B cell (primary cell): ENCODE data around the gene KATNAL2. TPM values are rescaled to one million over a fixed set of nuclear protein-coding genes. Genes with fewer than 3 reads are reported as not detected.

ENCODE experiments used
- ATAC-seq: fragments of 200-7000 bp; cut with Tn5 transposase; one replicate; pipeline ENCODE4 v1.10.0; 2021; ENCODE audit warnings: low read depth, mild to moderate bottlenecking, moderate number of reproducible peaks, moderate library complexity
- CTCF ChIA-PET: fragments of 350-600 bp; sonication (Branson Sonifier 250); formaldehyde crosslinking; loops from one replicate; lab custom pipeline; 2021; ENCODE audit warnings: antibody characterized with exemption, inconsistent platforms; lab: Charles Lee
- POLR2A ChIA-PET: fragments of 350-600 bp; sonication (Branson Sonifier 250); formaldehyde crosslinking; loops from one replicate; lab custom pipeline; 2021; ENCODE audit warnings: antibody characterized with exemption; lab: Charles Lee
- DNase-seq: peaks from one replicate; pipeline ENCODE4 v3.0.0; 2013
- H2AFZ ChIP-seq: 2 replicates; pipeline ENCODE4 v1.6.1; 2012; ENCODE audit warnings: mild to moderate bottlenecking, low read depth, low read length; ENCODE audit not compliant: insufficient read depth, poor library complexity, severe bottlenecking
- H3K27ac ChIP-seq, 2 donors: 1 replicate in 1 of 2; 2 replicates in 1 of 2; pipeline ENCODE4 v1.5.1; 2012 to 2013; ENCODE audit warnings: low read length in 2 of 2, mild to moderate bottlenecking in 2 of 2, moderate library complexity in 1 of 2
- H3K27me3 ChIP-seq, 4 experiments: fragments of 200-600 bp in 1 of 4; sonication (generic) in 1 of 4; replicated peaks in 1 of 4; 1 replicate in 2 of 4; 2 replicates in 2 of 4; pipeline versions ENCODE4 v1.6.1 to v1.7.0; 2013 to 2016; ENCODE audit warnings: low read length in 3 of 4, mild to moderate bottlenecking in 2 of 4, mixed read lengths in 1 of 4, moderate library complexity in 1 of 4; ENCODE audit not compliant: insufficient read depth in 4 of 4, control insufficient read depth in 3 of 4; ENCODE audit errors: control extremely low read depth in 1 of 4
- H3K36me3 ChIP-seq, 2 experiments: replicated peaks in 1 of 2; 1 replicate in 1 of 2; 2 replicates in 1 of 2; pipeline versions ENCODE4 v1.6.1 to v1.7.1; 2013; ENCODE audit warnings: low read length in 1 of 2; ENCODE audit not compliant: insufficient read depth in 2 of 2, control insufficient read depth in 1 of 2; ENCODE audit errors: control extremely low read depth in 1 of 2, extremely low read depth in 1 of 2
- H3K4me1 ChIP-seq, 2 donors: fragments of 200-600 bp in 1 of 2; sonication (generic) in 1 of 2; 1 replicate in 1 of 2; 2 replicates in 1 of 2; pipeline versions ENCODE4 v1.5.1 to v1.6.1; 2013 to 2017; ENCODE audit warnings: low read length in 2 of 2; ENCODE audit not compliant: control insufficient read depth in 2 of 2, insufficient read depth in 2 of 2
- H3K4me2 ChIP-seq: replicated peaks from 2 replicates; pipeline ENCODE3; 2012; ENCODE audit warnings: mild to moderate bottlenecking, low read depth, low read length; ENCODE audit not compliant: poor library complexity, severe bottlenecking
- H3K4me3 ChIP-seq, 5 experiments: fragments of 200-600 bp in 1 of 5; sonication (generic) in 1 of 5; 1 replicate in 3 of 5; 2 replicates in 2 of 5; pipeline versions ENCODE4 v1.5.1 to v1.7.0; 2011 to 2016; ENCODE audit warnings: low read length in 4 of 5, mild to moderate bottlenecking in 4 of 5, low read depth in 2 of 5, control low read depth in 1 of 5, moderate library complexity in 1 of 5; ENCODE audit not compliant: insufficient read depth in 1 of 5; ENCODE audit errors: control extremely low read depth in 1 of 5, extremely low read depth in 1 of 5
- H3K79me2 ChIP-seq: fragments of 200-600 bp; sonication (generic); one replicate; pipeline ENCODE4 v1.6.0; 2016; ENCODE audit warnings: low read length; ENCODE audit not compliant: control insufficient read depth, insufficient read depth
- H3K9ac ChIP-seq: fragments of 200-600 bp; sonication (generic); 2 replicates; pipeline ENCODE4 v1.6.1; 2017; ENCODE audit warnings: mild to moderate bottlenecking, low read length, moderate library complexity
- H3K9me3 ChIP-seq, 3 donors: one replicate each; pipeline versions ENCODE4 v1.6.1 to v1.7.1; 2013; ENCODE audit warnings: low read length in 2 of 3; ENCODE audit not compliant: control insufficient read depth in 2 of 3, insufficient read depth in 1 of 3; ENCODE audit errors: control extremely low read depth in 1 of 3
- H4K20me1 ChIP-seq: 2 replicates; pipeline ENCODE4 v1.6.0; 2012; ENCODE audit warnings: mild to moderate bottlenecking, low read length; ENCODE audit not compliant: insufficient read depth, control insufficient read depth, poor library complexity, severe bottlenecking
- H3K27ac Mint-ChIP-seq: one replicate; pipeline ENCODE4 v1.8.0; 2021; ENCODE audit warnings: mixed read lengths
- H3K27me3 Mint-ChIP-seq: one replicate; pipeline ENCODE4 v1.8.0; 2021; ENCODE audit warnings: mixed read lengths
- H3K4me1 Mint-ChIP-seq: one replicate; pipeline ENCODE4 v1.8.0; 2021; ENCODE audit warnings: mixed read lengths
- H3K4me3 Mint-ChIP-seq: one replicate; pipeline ENCODE4 v1.8.0; 2021; ENCODE audit warnings: mixed read lengths
- H3K9me3 Mint-ChIP-seq: one replicate; pipeline ENCODE4 v1.8.0; 2022; ENCODE audit warnings: mixed read lengths; ENCODE audit not compliant: insufficient read depth
- EZH2 ChIP-seq: IDR thresholded peaks from 2 replicates; pipeline ENCODE4 v1.6.1; 2012; ENCODE audit warnings: borderline replicate concordance, low read depth, mild to moderate bottlenecking, moderate library complexity, low read length; ENCODE audit not compliant: insufficient read depth, poor library complexity, severe bottlenecking
- WGBS: methylation state at CpG from one replicate; pipeline ENCODE4 v1.1.5; 2013; ENCODE audit warnings: missing lambda C conversion rate; ENCODE audit not compliant: insufficient coverage; 5-methylcytosine and 5-hydroxymethylcytosine counted together
- intact Hi-C: fragments of 100-400 bp; cut with micrococcal nuclease; formaldehyde crosslinking; loops from one replicate; pipeline ENCODE4 v1.10.0; 2022
- polyA plus RNA-seq: library from polyadenylated mRNA; depleted of rRNA; stranded (reverse); fragments of >200 nt; gene quantifications from 2 replicates; pipeline ENCODE4 v1.2.3, GENCODE V29; 2012
- total RNA-seq, 2 donors: library from RNA; stranded (reverse); fragments of 120-200 nt in 1 of 2; gene quantifications; 1 replicate in 1 of 2; 2 replicates in 1 of 2; pipeline versions ENCODE4 v1.2.3 to v1.2.4, GENCODE V29; 2013 to 2022
- TF ChIP-seq, protein P1 (sequence below): fragments of 200-600 bp; IDR thresholded peaks from one replicate; pipeline ENCODE4 v1.8.0; 2022; ENCODE audit warnings: antibody characterized with exemption, mild to moderate bottlenecking

KATNAL2 gene
- total and polyA plus RNA-seq, 2 donors (not counting 1 experiment from before 2014, with no cell fraction given), result 1.3 to 3.1 TPM

DNA sequence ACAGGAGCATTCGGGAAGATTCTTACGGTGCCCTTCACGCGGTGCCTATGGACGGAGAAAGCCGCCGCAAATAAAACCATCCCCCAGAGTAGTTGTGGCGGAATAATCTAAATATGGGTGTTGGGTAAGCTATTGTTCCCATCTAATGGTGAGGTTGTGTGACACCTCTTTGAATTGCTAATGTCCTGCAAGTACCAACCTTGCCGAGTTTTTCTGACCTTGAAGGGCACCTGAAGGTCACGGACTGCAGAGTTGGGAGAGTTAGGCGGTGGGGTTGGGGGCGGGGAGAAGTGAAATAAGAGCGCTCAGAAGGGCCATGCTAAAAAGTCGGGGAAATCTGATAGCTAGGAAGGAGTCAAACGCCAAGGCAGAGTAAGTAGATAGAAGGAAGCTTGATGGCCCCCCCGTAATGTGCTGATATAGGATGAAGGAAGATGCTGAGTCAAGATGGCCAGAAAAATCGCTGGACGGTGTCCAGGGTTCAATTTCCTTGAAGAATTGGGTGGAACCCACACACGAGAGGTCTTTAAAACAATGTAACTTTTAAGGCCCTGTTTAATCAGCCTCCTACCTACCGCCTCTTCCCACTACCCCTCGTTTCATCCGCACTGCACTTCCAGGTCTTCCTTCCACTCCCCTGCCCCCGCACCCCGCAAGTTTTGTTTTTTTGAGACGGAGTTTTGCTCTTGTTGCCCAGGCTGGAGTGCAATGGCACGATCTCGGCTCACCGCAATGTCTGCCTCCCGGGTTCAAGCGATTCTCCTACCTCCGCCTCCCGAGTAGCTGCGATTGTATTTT is 600 bp downstream of the KATNAL2 start:
- peak overlapping the region; percentile 58 to 81 for H3K27ac ChIP-seq
- intact Hi-C loops, result loop anchor here (1.0 to 2.0 kb wide), 5 partner anchors 29 to 749 kb away; partner anchors contain the start of genes HDHD2 and IER3IP1
- H3K4me2 ChIP-seq, result peak overlapping the region; percentile 90
- H3K79me2 ChIP-seq, result peaks cover 37% of the 10 kb centered on the region
- no peak for ATAC-seq
- ChIA-PET CTCF (interaction anchor here (1.0 to 1.3 kb wide), 3 partner anchors 257 to 744 kb away, joined by 3 to 4 read pairs (median 4); a partner anchor contains a TSS), POLR2A (interaction anchor here (0.6 to 0.7 kb wide), 3 partner anchors 59 to 1231 kb away, joined by 3 to 5 read pairs (median 3); no protein-coding TSS in a partner anchor)
- no peaks in the 10 kb centered on the region for H3K9me3 ChIP-seq
- H3K27me3 ChIP-seq, result no peaks in the 10 kb centered on the region
- Mint-ChIP-seq H3K27me3 (no peaks in the 10 kb centered on the region), H3K4me3 (peak overlapping the region; percentile 89), H3K4me1 (peaks cover 42% of the 10 kb centered on the region), H3K27ac (peak overlapping the region; percentile 85), H3K9me3 (no peaks in the 10 kb centered on the region)
- peak overlapping the region; percentile 19 to 79 (median 73) for H3K4me3 ChIP-seq
- peaks cover 10 to 25% of the 10 kb centered on the region in 2 donors for H3K4me1 ChIP-seq
- H4K20me1 ChIP-seq, result no peaks in the 10 kb centered on the region
- peak overlapping the region; percentile 72 for H3K9ac ChIP-seq
- no peaks in the 10 kb centered on the region for H3K36me3 ChIP-seq
- DNase-seq, result no peak
- H2AFZ ChIP-seq, result peak overlapping the region; percentile 87
- no peak for TF ChIP-seq EZH2
- TF ChIP-seq, protein P1, sequence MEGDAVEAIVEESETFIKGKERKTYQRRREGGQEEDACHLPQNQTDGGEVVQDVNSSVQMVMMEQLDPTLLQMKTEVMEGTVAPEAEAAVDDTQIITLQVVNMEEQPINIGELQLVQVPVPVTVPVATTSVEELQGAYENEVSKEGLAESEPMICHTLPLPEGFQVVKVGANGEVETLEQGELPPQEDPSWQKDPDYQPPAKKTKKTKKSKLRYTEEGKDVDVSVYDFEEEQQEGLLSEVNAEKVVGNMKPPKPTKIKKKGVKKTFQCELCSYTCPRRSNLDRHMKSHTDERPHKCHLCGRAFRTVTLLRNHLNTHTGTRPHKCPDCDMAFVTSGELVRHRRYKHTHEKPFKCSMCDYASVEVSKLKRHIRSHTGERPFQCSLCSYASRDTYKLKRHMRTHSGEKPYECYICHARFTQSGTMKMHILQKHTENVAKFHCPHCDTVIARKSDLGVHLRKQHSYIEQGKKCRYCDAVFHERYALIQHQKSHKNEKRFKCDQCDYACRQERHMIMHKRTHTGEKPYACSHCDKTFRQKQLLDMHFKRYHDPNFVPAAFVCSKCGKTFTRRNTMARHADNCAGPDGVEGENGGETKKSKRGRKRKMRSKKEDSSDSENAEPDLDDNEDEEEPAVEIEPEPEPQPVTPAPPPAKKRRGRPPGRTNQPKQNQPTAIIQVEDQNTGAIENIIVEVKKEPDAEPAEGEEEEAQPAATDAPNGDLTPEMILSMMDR, result no peak
- WGBS, result 34% methylated on average over 25 of the region's 33 CpGs

DNA sequence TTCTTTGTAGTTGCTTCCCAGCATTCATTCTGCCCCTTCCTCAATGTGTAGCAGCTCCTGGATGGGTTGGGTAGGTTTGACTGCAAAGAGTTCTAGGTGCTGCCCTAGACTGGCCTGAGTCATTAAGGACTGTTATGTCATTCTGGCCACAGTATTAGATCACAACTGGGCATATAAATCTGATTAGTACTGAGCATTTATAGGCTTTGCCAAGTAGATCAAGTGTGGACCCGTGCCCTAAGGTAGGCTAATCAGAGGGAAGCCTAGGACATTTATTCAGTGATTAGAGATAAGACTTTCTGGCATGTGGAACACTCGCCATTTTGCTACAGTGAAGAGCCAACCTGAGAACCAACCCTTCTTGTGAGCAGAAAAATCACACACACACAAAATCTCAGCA is 2.7 kb downstream of the KATNAL2 start:
- TF ChIP-seq EZH2, result no peak
- TF ChIP-seq, protein P1, result no peak
- CTCF ChIA-PET, result no interaction called here
- Histone ChIP-seq H3K79me2 (peaks cover 16% of the 10 kb centered on the region), H3K27ac (no peak overlapping the region), H3K27me3 (no peaks in the 10 kb centered on the region), H3K4me3 (no peak overlapping the region), H2AFZ (no peak overlapping the region), H3K4me2 (no peak overlapping the region), H3K9me3 (no peaks in the 10 kb centered on the region), H4K20me1 (no peaks in the 10 kb centered on the region), H3K9ac (no peak overlapping the region), H3K4me1 (peaks cover 10 to 25% of the 10 kb centered on the region in 2 donors), H3K36me3 (no peaks in the 10 kb centered on the region)
- peaks cover 29% of the 10 kb centered on the region for H3K4me1 Mint-ChIP-seq
- POLR2A ChIA-PET, result no interaction called here
- 100% methylated on average over 2 of the region's 2 CpGs for WGBS
- DNase-seq, result no peak
- no peak for ATAC-seq
- no peaks in the 10 kb centered on the region for H3K27me3 Mint-ChIP-seq
- intact Hi-C loops, result no loop called here
- H3K9me3 Mint-ChIP-seq, result no peaks in the 10 kb centered on the region
- no peak overlapping the region for H3K27ac Mint-ChIP-seq
- no peak overlapping the region for H3K4me3 Mint-ChIP-seq
